Peyer's patch (tissue), 4 donors: ENCODE results near the gene SPATA3.

Source experiments
- CTCF ChIP-seq, 6 experiments: fragments of 450-650 bp in 4 of 6; fragments of 200-600 bp in 2 of 6; sonication (generic) in 1 of 6; IDR thresholded peaks; one replicate each; pipeline ENCODE4 v1.5.1; 2017 to 2019; ENCODE audit warnings: antibody characterized with exemption in 6 of 6, mild to moderate bottlenecking in 3 of 6, moderate library complexity in 1 of 6
- POLR2A ChIP-seq, 2 donors: fragments of 450-650 bp; IDR thresholded peaks; one replicate each; pipeline ENCODE4 v1.5.1; 2017; ENCODE audit warnings: antibody characterized with exemption in 2 of 2, mild to moderate bottlenecking in 2 of 2, moderate library complexity in 2 of 2

DNA sequence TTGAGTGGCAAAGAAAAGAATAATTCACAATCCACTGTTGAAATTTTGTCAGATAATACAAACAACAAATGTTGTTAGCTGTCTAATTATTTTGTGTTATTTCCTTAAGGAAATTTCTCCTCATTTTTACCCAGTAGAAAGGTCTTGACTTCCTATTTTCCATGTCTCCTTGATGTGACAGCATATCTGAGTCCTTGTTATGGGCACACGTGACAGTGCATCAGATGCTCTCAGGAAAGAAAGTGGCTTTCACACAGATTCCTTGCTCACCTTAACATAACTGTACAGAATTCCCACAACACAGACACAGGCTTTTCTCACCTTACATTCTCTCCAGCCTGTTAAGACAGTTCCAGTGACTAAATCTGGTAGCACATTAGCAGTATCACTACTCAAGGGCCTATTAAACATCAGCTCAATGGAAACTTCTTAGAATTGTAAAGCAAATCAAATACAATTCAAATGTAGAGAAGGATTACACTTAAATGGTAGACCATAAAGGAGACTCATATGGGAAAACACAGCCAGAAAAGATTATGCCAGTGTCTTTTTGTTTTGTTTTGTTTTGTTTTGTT, 40.7 kb upstream of the SPATA3 start:
- TF ChIP-seq CTCF (IDR thresholded peaks at IDR 0.05): no peak
- no peak for TF ChIP-seq POLR2A (IDR thresholded peaks at IDR 0.05)
